Measurements from ENCODE around the gene CAMK2D. TPM values are rescaled to one million over a fixed set of nuclear protein-coding genes. Genes with fewer than 3 reads are reported as not detected.

CAMK2D gene
- polyA plus RNA-seq, 3 donors, result 10.4 to 30.6 (median 19.6) TPM

GRCh38 chr4:113745711-113746110 is 15.8 kb downstream of the CAMK2D start:
- Histone ChIP-seq H3K27ac (ENCODE audit: low read depth in 1 of 2, low read length in 2 of 2) (no peak overlapping the region), H3K27me3 (ENCODE audit: control insufficient read depth in 2 of 2, insufficient read depth in 2 of 2, low read length in 2 of 2) (no peaks in the 10 kb centered on the region), H2AFZ (ENCODE audit: insufficient read depth, low read depth, low read length, poor library complexity, severe bottlenecking) (no peak overlapping the region), H3K9me3 (replicated peaks in 1 of 2; ENCODE audit: control insufficient read depth in 1 of 2, insufficient read depth in 1 of 2, low read length in 2 of 2) (no peaks in the 10 kb centered on the region), H3K4me2 (replicated peaks; ENCODE audit: extremely low read depth, low read length, poor library complexity, severe bottlenecking) (no peak overlapping the region), H3K4me1 (ENCODE audit: control insufficient read depth in 1 of 2, insufficient read depth in 2 of 2, low read length in 2 of 2) (no peaks in the 10 kb centered on the region), H3K36me3 (replicated peaks in 1 of 2; ENCODE audit: control insufficient read depth in 1 of 2, insufficient read depth in 2 of 2, low read length in 2 of 2) (no peaks in the 10 kb centered on the region), H3K4me3 (replicated peaks in 1 of 3; ENCODE audit: low read depth in 2 of 3, low read length in 3 of 3) (no peak overlapping the region), H3K79me2 (ENCODE audit: insufficient read depth, low read length) (no peaks in the 10 kb centered on the region), H3K9ac (ENCODE audit: insufficient read depth, low read length, poor library complexity, severe bottlenecking) (no peak overlapping the region), H4K20me1 (ENCODE audit: insufficient read depth, low read length) (peaks cover 10% of the 10 kb centered on the region)
- Mint-ChIP-seq H3K4me3 (no peak overlapping the region), H3K9me3 (no peaks in the 10 kb centered on the region), H3K27ac (no peak overlapping the region), H3K4me1 (peaks cover 2% of the 10 kb centered on the region), H3K27me3 (ENCODE audit: low read depth in 3 of 3) (peaks cover 0 to 2% (median 0%) of the 10 kb centered on the region in 3 donors), H3K36me3 (peaks cover 7 to 9% of the 10 kb centered on the region in 2 donors)
- intact Hi-C loops (cut with micrococcal nuclease), result no loop called here
- DNase-seq, result no peak
- no CpG with 5 or more reads among the region's 2 CpGs for WGBS (ENCODE audit: insufficient coverage)
- TF ChIP-seq CTCF (IDR thresholded peaks at IDR 0.05), result no peak

GRCh38 chr4:113744667-113745240 is 16.8 kb downstream of the CAMK2D start:
- no peak for DNase-seq
- Histone ChIP-seq H2AFZ (ENCODE audit: insufficient read depth, low read depth, low read length, poor library complexity, severe bottlenecking) (no peak overlapping the region), H3K4me3 (replicated peaks in 1 of 3; ENCODE audit: low read depth in 2 of 3, low read length in 3 of 3) (no peak overlapping the region), H3K36me3 (replicated peaks in 1 of 2; ENCODE audit: control insufficient read depth in 1 of 2, insufficient read depth in 2 of 2, low read length in 2 of 2) (no peaks in the 10 kb centered on the region), H4K20me1 (ENCODE audit: insufficient read depth, low read length) (peaks cover 9% of the 10 kb centered on the region), H3K27ac (ENCODE audit: low read depth in 1 of 2, low read length in 2 of 2) (no peak overlapping the region), H3K9me3 (replicated peaks in 1 of 2; ENCODE audit: control insufficient read depth in 1 of 2, insufficient read depth in 1 of 2, low read length in 2 of 2) (no peaks in the 10 kb centered on the region), H3K27me3 (ENCODE audit: control insufficient read depth in 2 of 2, insufficient read depth in 2 of 2, low read length in 2 of 2) (no peaks in the 10 kb centered on the region), H3K9ac (ENCODE audit: insufficient read depth, low read length, poor library complexity, severe bottlenecking) (no peak overlapping the region), H3K4me1 (ENCODE audit: control insufficient read depth in 1 of 2, insufficient read depth in 2 of 2, low read length in 2 of 2) (no peaks in the 10 kb centered on the region), H3K4me2 (replicated peaks; ENCODE audit: extremely low read depth, low read length, poor library complexity, severe bottlenecking) (no peak overlapping the region), H3K79me2 (ENCODE audit: insufficient read depth, low read length) (no peaks in the 10 kb centered on the region)
- H3K36me3 Mint-ChIP-seq, result peaks cover 4 to 6% of the 10 kb centered on the region in 2 donors
- H3K9me3 Mint-ChIP-seq, result no peaks in the 10 kb centered on the region
- intact Hi-C loops (cut with micrococcal nuclease), result no loop called here
- H3K27me3 Mint-ChIP-seq (ENCODE audit: low read depth in 3 of 3), result peaks cover 0 to 2% (median 0%) of the 10 kb centered on the region in 3 donors
- no peak overlapping the region for H3K4me3 Mint-ChIP-seq
- no peak for TF ChIP-seq CTCF (IDR thresholded peaks at IDR 0.05)
- WGBS (ENCODE audit: insufficient coverage), result no CpG with 5 or more reads among the region's 4 CpGs
- H3K4me1 Mint-ChIP-seq, result peaks cover 2% of the 10 kb centered on the region
- no peak overlapping the region for H3K27ac Mint-ChIP-seq

Measured in CD14-positive monocyte (primary cell).